ENCODE measurements around the gene CAAP1. TPM values are rescaled to one million over a fixed set of nuclear protein-coding genes. Genes with fewer than 3 reads are reported as not detected.
A peak's percentile ranks its signal among the peaks of the same experiment; 100 is the strongest.

The CAAP1 gene
- total and polyA plus RNA-seq, 10 donors, result 10.6 to 22.3 (median 13.6) TPM

- WGBS, 5 donors, result 24 to 38% (median 26%) methylated on average over 7 of the region's 7 CpGs
- intact Hi-C loops (cut with DNase I; ENCODE audit: low total_unique reads), result loop anchor here (10.0 kb wide), 1 partner anchor 52 kb away; the partner anchor contains the start of gene PLAA
- Histone ChIP-seq H3K9me3 (peaks cover 0 to 16% (median 8%) of the 10 kb centered on the region in 8 donors), H3K4me3 (peak overlapping the region; percentile 87 to 100 (median 98)), H3K27ac (peak overlapping the region; percentile 93 to 99 (median 98)), H3K27me3 (replicated peaks in 1 of 7) (no peaks in the 10 kb centered on the region), H3K4me1 (peaks cover 15 to 46% (median 34%) of the 10 kb centered on the region in 6 donors), H3K36me3 (no peaks in the 10 kb centered on the region)
- TF ChIP-seq CTCF (IDR thresholded peaks at IDR 0.05 in 8 of 11, conservative IDR thresholded peaks at IDR 0.05 in 3 of 11) (no peak), POLR2AphosphoS5 (IDR thresholded peaks at IDR 0.05) (no peak), POLR2A (IDR thresholded peaks at IDR 0.05) (no peak)
- no peak for DNase-seq
Observed at GRCh38 chr9:26893030-26893676, 551 bp upstream of the CAAP1 start.

- peaks cover 15 to 58% (median 36%) of the 10 kb centered on the region in 6 donors for H3K4me1 ChIP-seq
- intact Hi-C loops (cut with DNase I; ENCODE audit: low total_unique reads), result loop anchor here (10.0 kb wide), 1 partner anchor 53 kb away; the partner anchor contains the start of gene PLAA
- H3K9me3 ChIP-seq, result peaks cover 0 to 16% (median 8%) of the 10 kb centered on the region in 8 donors
- no peak for TF ChIP-seq CTCF (IDR thresholded peaks at IDR 0.05 in 8 of 11, conservative IDR thresholded peaks at IDR 0.05 in 3 of 11)
- TF ChIP-seq POLR2AphosphoS5 (IDR thresholded peaks at IDR 0.05), result no peak
- no peak for TF ChIP-seq POLR2A (IDR thresholded peaks at IDR 0.05)
- H3K4me3 ChIP-seq, result peak overlapping the region; percentile 87 to 100 (median 98)
- peaks cover 0 to 9% (median 5%) of the 10 kb centered on the region in 6 donors for H3K36me3 ChIP-seq
- no peak for DNase-seq
- H3K27me3 ChIP-seq (replicated peaks in 1 of 7), result no peaks in the 10 kb centered on the region
- H3K27ac ChIP-seq, result peak overlapping the region; percentile 93 to 99 (median 98)
- 1 to 2% (median 1%) methylated on average over 14 of the region's 14 CpGs for WGBS, 5 donors
Observed at GRCh38 chr9:26891726-26892125, 876 bp downstream of the CAAP1 start.

GRCh38 chr9:26888271-26888670 lies 4.3 kb downstream of the CAAP1 start:
- no peaks in the 10 kb centered on the region for H3K9me3 ChIP-seq
- peaks cover 0 to 42% (median 17%) of the 10 kb centered on the region in 6 donors for H3K36me3 ChIP-seq
- WGBS, 5 donors, result 74 to 89% (median 83%) methylated on average over 1 of the region's 1 CpG
- H3K27me3 ChIP-seq (replicated peaks in 1 of 7), result no peaks in the 10 kb centered on the region
- no peak for DNase-seq
- H3K4me1 ChIP-seq, result peaks cover 15 to 58% (median 35%) of the 10 kb centered on the region in 6 donors
- no peak for TF ChIP-seq CTCF (IDR thresholded peaks at IDR 0.05 in 8 of 11, conservative IDR thresholded peaks at IDR 0.05 in 3 of 11)
- no peak for TF ChIP-seq POLR2AphosphoS5 (IDR thresholded peaks at IDR 0.05)
- no peak for TF ChIP-seq POLR2A (IDR thresholded peaks at IDR 0.05)
- no peak overlapping the region for H3K27ac ChIP-seq
- intact Hi-C loops (cut with DNase I; ENCODE audit: low total_unique reads), result no loop called here
- no peak overlapping the region for H3K4me3 ChIP-seq

- Histone ChIP-seq H3K27ac (no peak overlapping the region), H3K36me3 (peaks cover 0 to 100% (median 63%) of the 10 kb centered on the region in 6 donors), H3K9me3 (peaks cover 0 to 31% (median 26%) of the 10 kb centered on the region in 8 donors), H3K4me3 (no peak overlapping the region), H3K4me1 (peaks cover 0 to 7% (median 0%) of the 10 kb centered on the region in 6 donors), H3K27me3 (replicated peaks in 1 of 7) (no peaks in the 10 kb centered on the region)
- 93 to 100% (median 98%) methylated on average over 3 of the region's 3 CpGs for WGBS, 5 donors
- DNase-seq, result no peak
- intact Hi-C loops (cut with DNase I; ENCODE audit: low total_unique reads), result no loop called here
- TF ChIP-seq POLR2AphosphoS5 (IDR thresholded peaks at IDR 0.05), result no peak
- TF ChIP-seq POLR2A (IDR thresholded peaks at IDR 0.05), result no peak
- no peak for TF ChIP-seq CTCF (IDR thresholded peaks at IDR 0.05 in 8 of 11, conservative IDR thresholded peaks at IDR 0.05 in 3 of 11)
Observed at GRCh38 chr9:26882154-26882553, 10.4 kb downstream of the CAAP1 start.
